Suprapubic skin (tissue), 3 donors: ENCODE data around the gene UBC.

ENCODE experiments used
- POLR2A ChIP-seq, 2 donors: fragments of 450-650 bp; IDR thresholded peaks; one replicate each; pipeline ENCODE4 v1.6.1; 2017; ENCODE audit warnings: antibody characterized with exemption in 2 of 2, mild to moderate bottlenecking in 2 of 2, moderate library complexity in 2 of 2
- TF ChIP-seq, protein P1 (sequence below), 2 donors: fragments of 200-600 bp in 1 of 2; fragments of 450-650 bp in 1 of 2; sonication (generic) in 1 of 2; IDR thresholded peaks; one replicate each; pipeline ENCODE4 v1.5.1; 2016 to 2019; ENCODE audit warnings: antibody characterized with exemption in 2 of 2, mild to moderate bottlenecking in 1 of 2, moderate library complexity in 1 of 2

DNA sequence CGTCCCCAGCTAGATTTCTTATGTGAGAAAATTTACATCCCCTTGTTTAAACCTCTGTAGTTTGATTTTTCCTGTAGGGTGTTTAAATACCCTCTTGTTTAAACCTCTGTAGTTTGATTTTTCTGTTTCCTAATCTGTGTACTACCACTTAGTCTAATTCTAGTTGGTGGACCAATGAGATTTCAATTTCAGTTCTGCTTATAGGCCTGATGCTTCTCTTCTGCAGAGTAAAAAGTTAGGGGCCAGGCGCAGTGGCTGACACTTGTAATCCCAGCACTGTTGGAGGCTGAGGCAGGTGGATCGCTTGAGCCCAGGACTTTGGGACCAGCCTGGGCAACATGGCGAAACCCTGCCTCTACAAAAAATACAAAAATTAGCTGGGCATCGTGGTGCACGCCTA is 11.5 kb downstream of the UBC start:
- TF ChIP-seq, protein P1, sequence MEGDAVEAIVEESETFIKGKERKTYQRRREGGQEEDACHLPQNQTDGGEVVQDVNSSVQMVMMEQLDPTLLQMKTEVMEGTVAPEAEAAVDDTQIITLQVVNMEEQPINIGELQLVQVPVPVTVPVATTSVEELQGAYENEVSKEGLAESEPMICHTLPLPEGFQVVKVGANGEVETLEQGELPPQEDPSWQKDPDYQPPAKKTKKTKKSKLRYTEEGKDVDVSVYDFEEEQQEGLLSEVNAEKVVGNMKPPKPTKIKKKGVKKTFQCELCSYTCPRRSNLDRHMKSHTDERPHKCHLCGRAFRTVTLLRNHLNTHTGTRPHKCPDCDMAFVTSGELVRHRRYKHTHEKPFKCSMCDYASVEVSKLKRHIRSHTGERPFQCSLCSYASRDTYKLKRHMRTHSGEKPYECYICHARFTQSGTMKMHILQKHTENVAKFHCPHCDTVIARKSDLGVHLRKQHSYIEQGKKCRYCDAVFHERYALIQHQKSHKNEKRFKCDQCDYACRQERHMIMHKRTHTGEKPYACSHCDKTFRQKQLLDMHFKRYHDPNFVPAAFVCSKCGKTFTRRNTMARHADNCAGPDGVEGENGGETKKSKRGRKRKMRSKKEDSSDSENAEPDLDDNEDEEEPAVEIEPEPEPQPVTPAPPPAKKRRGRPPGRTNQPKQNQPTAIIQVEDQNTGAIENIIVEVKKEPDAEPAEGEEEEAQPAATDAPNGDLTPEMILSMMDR (IDR thresholded peaks at IDR 0.05), result no peak
- TF ChIP-seq POLR2A (IDR thresholded peaks at IDR 0.05), result no peak
